Measurements from ENCODE around the gene HEMK1. TPM values are rescaled to one million over a fixed set of nuclear protein-coding genes. Genes with fewer than 3 reads are reported as not detected.

The HEMK1 gene
- total RNA-seq, 4 donors from 2014 or later = 7.3 to 11.6 (median 7.9) TPM

GRCh38 chr3:50574444-50574831 lies 5.1 kb downstream of the HEMK1 start:
- no peak for DNase-seq
- Histone ChIP-seq H3K9me3 (no peaks in the 10 kb centered on the region), H3K36me3 (no peaks in the 10 kb centered on the region), H3K27me3 (no peaks in the 10 kb centered on the region), H3K4me3 (no peak overlapping the region), H3K4me1 (peaks cover 0 to 14% (median 10%) of the 10 kb centered on the region in 4 donors), H3K27ac (no peak overlapping the region)
- WGBS, 2 donors (ENCODE audit: low coverage in 1 of 2) = 92% methylated on average over 1 of the region's 1 CpG; no CpG with 5 or more reads in 1 of the 2 donors
- in situ Hi-C loops (cut with MboI; ENCODE audit: low pct_ligation_motif_present in 1 of 4, low pct_unique_long_range_greater_than_20kb in 1 of 4, low sequenced_read_pairs in 3 of 4) (loop anchor here in 2 of 4 donors (5.0 to 25.0 kb wide), 2 partner anchors 38 to 212 kb away; partner anchors contain the start of genes CISH (in 1 of the 2), CYB561D2 (in 1 of the 2), NPRL2 (in 1 of the 2) and TMEM115 (in 1 of the 2)), intact Hi-C loops (cut with DNase I; ENCODE audit: low total_unique reads) (no loop called here)
- no peak for TF ChIP-seq EP300 (IDR thresholded peaks at IDR 0.05; ENCODE audit: low read depth)
- TF ChIP-seq CTCF (IDR thresholded peaks at IDR 0.05) = no peak
- TF ChIP-seq POLR2AphosphoS5 (IDR thresholded peaks at IDR 0.05) = no peak
- TF ChIP-seq POLR2A (IDR thresholded peaks at IDR 0.05) = no peak

GRCh38 chr3:50575372-50575771 lies 6.0 kb downstream of the HEMK1 start:
- Histone ChIP-seq H3K4me1 (peaks cover 0 to 7% (median 4%) of the 10 kb centered on the region in 4 donors), H3K36me3 (no peaks in the 10 kb centered on the region), H3K27ac (no peak overlapping the region), H3K9me3 (no peaks in the 10 kb centered on the region), H3K4me3 (no peak overlapping the region), H3K27me3 (no peaks in the 10 kb centered on the region)
- WGBS, 2 donors (ENCODE audit: low coverage in 1 of 2) = 89 to 100% methylated on average over 2 to 6 of the region's 6 CpGs
- in situ Hi-C loops (cut with MboI; ENCODE audit: low pct_ligation_motif_present in 1 of 4, low pct_unique_long_range_greater_than_20kb in 1 of 4, low sequenced_read_pairs in 3 of 4) = loop anchor here in 1 of 4 donors (5.0 kb wide), 1 partner anchor 37 kb away; the partner anchor contains the start of gene CISH
- no peak for TF ChIP-seq CTCF (IDR thresholded peaks at IDR 0.05)
- TF ChIP-seq POLR2AphosphoS5 (IDR thresholded peaks at IDR 0.05) = no peak
- TF ChIP-seq EP300 (IDR thresholded peaks at IDR 0.05; ENCODE audit: low read depth) = no peak
- TF ChIP-seq POLR2A (IDR thresholded peaks at IDR 0.05) = no peak
- intact Hi-C loops (cut with DNase I; ENCODE audit: low total_unique reads) = no loop called here
- DNase-seq = no peak

- intact Hi-C loops (cut with DNase I; ENCODE audit: low total_unique reads) (no loop called here), in situ Hi-C loops (cut with MboI; ENCODE audit: low pct_ligation_motif_present in 1 of 4, low pct_unique_long_range_greater_than_20kb in 1 of 4, low sequenced_read_pairs in 3 of 4) (loop anchor here in 1 of 4 donors (5.0 kb wide), 1 partner anchor 35 kb away; the partner anchor contains the start of gene CISH)
- Histone ChIP-seq H3K4me1 (peaks cover 0 to 2% (median 1%) of the 10 kb centered on the region in 4 donors), H3K9me3 (no peaks in the 10 kb centered on the region), H3K27ac (no peak overlapping the region), H3K36me3 (no peaks in the 10 kb centered on the region), H3K4me3 (no peak overlapping the region), H3K27me3 (no peaks in the 10 kb centered on the region)
- 86% methylated on average over 2 of the region's 2 CpGs; no CpG with 5 or more reads in 1 of the 2 donors for WGBS, 2 donors (ENCODE audit: low coverage in 1 of 2)
- TF ChIP-seq POLR2AphosphoS5 (IDR thresholded peaks at IDR 0.05) (no peak), EP300 (IDR thresholded peaks at IDR 0.05; ENCODE audit: low read depth) (no peak), CTCF (IDR thresholded peaks at IDR 0.05) (no peak), POLR2A (IDR thresholded peaks at IDR 0.05) (no peak)
- no peak for DNase-seq
Observed at GRCh38 chr3:50577348-50577747, 8.0 kb downstream of the HEMK1 start.

- no peaks in the 10 kb centered on the region for H3K36me3 ChIP-seq
- no peak overlapping the region for H3K27ac ChIP-seq
- H3K27me3 ChIP-seq = no peaks in the 10 kb centered on the region
- no peak overlapping the region for H3K4me3 ChIP-seq
- WGBS, 2 donors (ENCODE audit: low coverage in 1 of 2) = 88% methylated on average over 9 of the region's 9 CpGs; no CpG with 5 or more reads in 1 of the 2 donors
- H3K9me3 ChIP-seq = no peaks in the 10 kb centered on the region
- TF ChIP-seq POLR2AphosphoS5 (IDR thresholded peaks at IDR 0.05) (no peak), CTCF (IDR thresholded peaks at IDR 0.05) (no peak), POLR2A (IDR thresholded peaks at IDR 0.05) (no peak), EP300 (IDR thresholded peaks at IDR 0.05; ENCODE audit: low read depth) (no peak)
- in situ Hi-C loops (cut with MboI; ENCODE audit: low pct_ligation_motif_present in 1 of 4, low pct_unique_long_range_greater_than_20kb in 1 of 4, low sequenced_read_pairs in 3 of 4) (no loop called here), intact Hi-C loops (cut with DNase I; ENCODE audit: low total_unique reads) (no loop called here)
- DNase-seq = no peak
- no peaks in the 10 kb centered on the region for H3K4me1 ChIP-seq
Observed at GRCh38 chr3:50580683-50581458, 11.5 kb downstream of the HEMK1 start.

Data from transverse colon (tissue), 4 donors.